PC-9 (cell line): ENCODE results near the gene SEZ6L. TPM values are rescaled to one million over a fixed set of nuclear protein-coding genes. Genes with fewer than 3 reads are reported as not detected.
"Not testable (repeated sequence)": the region's sequence is repeated elsewhere in the genome, so short reads cannot be mapped to it uniquely, and the experiment has no call there.

Experiments used
- BruUV-seq: library from RNA; stranded (reverse); fragments of 400-500 nt; replicated peaks from 2 replicates; lab custom pipeline; 2021; lab: Mats Ljungman, UMichigan
- CTCF ChIA-PET: fragments of 300-600 bp; sonication (Branson Sonifier 250); formaldehyde crosslinking; loops from one replicate; lab custom pipeline; 2022; ENCODE audit warnings: antibody characterized with exemption; lab: Charles Lee
- POLR2A ChIA-PET: fragments of 300-600 bp; sonication (Branson Sonifier 250); formaldehyde crosslinking; loops from one replicate; lab custom pipeline; 2022; ENCODE audit warnings: antibody characterized with exemption; ENCODE audit not compliant: unreplicated experiment; lab: Charles Lee
- DNase-seq, 2 experiments: peaks; one replicate each; pipeline versions ENCODE4 v3.0.0 to v3.0.0-alpha.2; 2015 to 2022; ENCODE audit warnings: mixed read lengths in 1 of 2
- H2AFZ ChIP-seq: fragments of 200-600 bp; sonication (generic); 2 replicates; pipeline ENCODE4 v1.8.1; 2017; ENCODE audit warnings: antibody characterized with exemption
- H3F3A ChIP-seq: fragments of 200-600 bp; sonication (generic); 2 replicates; pipeline ENCODE4 v1.8.1; 2017; ENCODE audit warnings: antibody characterized with exemption, mild to moderate bottlenecking, low read depth; ENCODE audit not compliant: insufficient read depth
- H3K27ac ChIP-seq: fragments of 200-600 bp; sonication (generic); 2 replicates; pipeline ENCODE4 v1.6.1; 2016; ENCODE audit warnings: mixed run types
- H3K27me3 ChIP-seq: fragments of 200-600 bp; sonication (generic); 2 replicates; pipeline ENCODE4 v1.6.1; 2016; ENCODE audit warnings: low read depth, mixed run types; ENCODE audit not compliant: insufficient read depth
- H3K36me3 ChIP-seq: fragments of 200-600 bp; sonication (generic); 2 replicates; pipeline ENCODE4 v1.6.1; 2016; ENCODE audit warnings: low read depth, mixed run types
- H3K4me1 ChIP-seq: fragments of 200-600 bp; sonication (generic); replicated peaks from 2 replicates; pipeline ENCODE4 v1.6.1; 2016; ENCODE audit warnings: mixed run types; ENCODE audit not compliant: insufficient read depth
- H3K4me2 ChIP-seq: fragments of 200-600 bp; sonication (generic); 2 replicates; pipeline ENCODE4 v1.6.1; 2017; ENCODE audit warnings: mixed run types
- H3K4me3 ChIP-seq: fragments of 200-600 bp; sonication (generic); 2 replicates; pipeline ENCODE4 v1.6.1; 2016; ENCODE audit warnings: mixed run types
- H3K79me2 ChIP-seq: fragments of 200-600 bp; sonication (generic); 2 replicates; pipeline ENCODE4 v1.6.1; 2017; ENCODE audit warnings: low read depth, mixed run types
- H3K9me2 ChIP-seq: fragments of 200-600 bp; sonication (generic); 2 replicates; pipeline ENCODE4 v1.8.1; 2017; ENCODE audit warnings: mild to moderate bottlenecking; ENCODE audit not compliant: insufficient read depth
- H3K9me3 ChIP-seq: fragments of 200-600 bp; sonication (generic); 2 replicates; pipeline ENCODE4 v1.8.1; 2016; ENCODE audit warnings: low read depth; ENCODE audit not compliant: insufficient read depth
- H4K20me1 ChIP-seq: fragments of 200-600 bp; sonication (generic); 2 replicates; pipeline ENCODE4 v1.8.1; 2017; ENCODE audit not compliant: insufficient read depth
- CTCF ChIP-seq: fragments of 200-600 bp; sonication (generic); conservative IDR thresholded peaks from 2 replicates; pipeline ENCODE4 v1.6.1; 2017; ENCODE audit warnings: mixed run types, antibody characterized with exemption, mild to moderate bottlenecking, moderate library complexity
- EZH2 ChIP-seq: fragments of 200-600 bp; sonication (generic); IDR thresholded peaks from 2 replicates; pipeline ENCODE4 v1.8.0; 2017; ENCODE audit warnings: antibody characterized with exemption, low read depth
- intact Hi-C: fragments of 100-400 bp; cut with micrococcal nuclease; formaldehyde crosslinking; loops from one replicate; pipeline ENCODE4 v1.10.0; 2022; ENCODE audit not compliant: unreplicated experiment
- total RNA-seq: library from RNA; stranded (reverse); gene quantifications from 2 replicates; pipeline ENCODE4 v1.2.3, GENCODE V29; 2021

The SEZ6L gene
- total RNA-seq, 1 experiment from 2014 or later, result not detected

GRCh38 chr22:26404851-26405421, 235.7 kb downstream of the SEZ6L start:
- H3K4me2 ChIP-seq, result no peak overlapping the region
- ChIA-PET CTCF (interaction anchor here (0.5 kb wide), 1 partner anchor 1005 kb away, joined by 3 read pairs; no protein-coding TSS in a partner anchor), POLR2A (interaction anchor here (0.6 kb wide), 1 partner anchor 185 kb away, joined by 7 read pairs; no protein-coding TSS in a partner anchor)
- no peaks in the 10 kb centered on the region for H3K4me1 ChIP-seq
- no peak overlapping the region for H2AFZ ChIP-seq
- H4K20me1 ChIP-seq, result no peaks in the 10 kb centered on the region
- H3K79me2 ChIP-seq, result no peaks in the 10 kb centered on the region
- no peaks in the 10 kb centered on the region for H3K9me3 ChIP-seq
- no TSS peak for BruUV-seq
- intact Hi-C loops, result no loop called here
- H3K4me3 ChIP-seq, result no peak overlapping the region
- H3K27ac ChIP-seq, result no peak overlapping the region
- DNase-seq, result no peak
- peaks cover 74% of the 10 kb centered on the region for H3K27me3 ChIP-seq
- H3K9me2 ChIP-seq, result no peaks in the 10 kb centered on the region; the same call in 1 of the 2 replicates
- H3K36me3 ChIP-seq, result no peaks in the 10 kb centered on the region
- no peak for TF ChIP-seq EZH2
- TF ChIP-seq CTCF, result no peak
- H3F3A ChIP-seq, result no peaks in the 10 kb centered on the region

GRCh38 chr22:26406118-26406517, 236.9 kb downstream of the SEZ6L start:
- POLR2A ChIA-PET, result no interaction called here
- no TSS peak for BruUV-seq

GRCh38 chr22:26408562-26409220, 239.4 kb downstream of the SEZ6L start:
- peaks cover 80% of the 10 kb centered on the region for H3K27me3 ChIP-seq
- H3K9me3 ChIP-seq, H3K27ac ChIP-seq, BruUV-seq, H3K79me2 ChIP-seq, POLR2A ChIA-PET, CTCF ChIA-PET, H3K36me3 ChIP-seq, H2AFZ ChIP-seq, H3F3A ChIP-seq, H3K4me1 ChIP-seq, DNase-seq, H3K4me2 ChIP-seq, H3K9me2 ChIP-seq, H4K20me1 ChIP-seq, intact Hi-C loops, H3K4me3 ChIP-seq: not testable (repeated sequence)

More at GRCh38 chr22:26406118-26406517, 236.9 kb downstream of the SEZ6L start:
- H4K20me1 ChIP-seq, result no peaks in the 10 kb centered on the region
- no peaks in the 10 kb centered on the region; the same call in 1 of the 2 replicates for H3K9me2 ChIP-seq
- CTCF ChIA-PET, result no interaction called here
- no peak for TF ChIP-seq EZH2
- no peak for TF ChIP-seq CTCF
- intact Hi-C loops, result no loop called here
- H2AFZ ChIP-seq, result no peak overlapping the region
- H3K9me3 ChIP-seq, result no peaks in the 10 kb centered on the region
- no peak overlapping the region for H3K4me2 ChIP-seq
- H3K27me3 ChIP-seq, result peaks cover 80% of the 10 kb centered on the region
- no peak overlapping the region for H3K4me3 ChIP-seq
- H3K27ac ChIP-seq, result no peak overlapping the region
- DNase-seq, result no peak
- no peaks in the 10 kb centered on the region for H3F3A ChIP-seq
- no peaks in the 10 kb centered on the region for H3K36me3 ChIP-seq
- no peaks in the 10 kb centered on the region for H3K79me2 ChIP-seq
- H3K4me1 ChIP-seq, result no peaks in the 10 kb centered on the region
